HepG2 (cell line): Measurements from ENCODE around the gene PPP1R18. TPM values are rescaled to one million over a fixed set of nuclear protein-coding genes. Genes with fewer than 3 reads are reported as not detected.

Experiments
- CEBPB ChIP-seq: IDR thresholded peaks from 2 replicates; pipeline ENCODE4 v1.6.1; 2011; ENCODE audit warnings: low read depth, low read length, improper control_type of control experiment, borderline replicate concordance
- FOXJ3 ChIP-seq: sonication (generic); formaldehyde crosslinking; IDR thresholded peaks from 2 replicates; pipeline ENCODE4 v1.4.0; 2020; ENCODE audit warnings: missing genetic modification reagents, mild to moderate bottlenecking, borderline replicate concordance
- IRF1 ChIP-seq: sonication (generic); formaldehyde crosslinking; IDR thresholded peaks from 2 replicates; pipeline ENCODE4 v1.4.0; 2020; ENCODE audit warnings: low read depth, mild to moderate bottlenecking, missing genetic modification reagents
- KDM6A ChIP-seq: IDR thresholded peaks from 2 replicates; pipeline ENCODE4 v1.6.1; 2016; ENCODE audit warnings: low read depth
- MED1 ChIP-seq: sonication (generic); formaldehyde crosslinking; IDR thresholded peaks from 2 replicates; pipeline ENCODE4 v1.4.0; 2020; ENCODE audit warnings: missing genetic modification reagents
- MXD4 ChIP-seq: IDR thresholded peaks from 2 replicates; pipeline ENCODE4 v1.6.1; 2016; ENCODE audit warnings: mild to moderate bottlenecking, missing biosample characterization, missing genetic modification reagents
- SMAD3 ChIP-seq: sonication (generic); formaldehyde crosslinking; IDR thresholded peaks from 2 replicates; pipeline ENCODE4 v1.4.0; 2020; ENCODE audit warnings: missing genetic modification reagents
- ZC3H4 ChIP-seq: sonication (generic); formaldehyde crosslinking; IDR thresholded peaks from 2 replicates; pipeline ENCODE4 v1.4.0; 2020; ENCODE audit warnings: missing genetic modification reagents, borderline replicate concordance
- ZNF232 ChIP-seq: sonication (generic); formaldehyde crosslinking; IDR thresholded peaks from 2 replicates; pipeline ENCODE4 v1.4.0; 2020; ENCODE audit warnings: missing genetic modification reagents, borderline replicate concordance
- ZNF274 ChIP-seq: sonication (generic); formaldehyde crosslinking; IDR thresholded peaks from 2 replicates; pipeline ENCODE4 v1.5.1; 2020; ENCODE audit warnings: mild to moderate bottlenecking, missing genetic modification reagents
- ZNF318 ChIP-seq: sonication (generic); formaldehyde crosslinking; IDR thresholded peaks from 2 replicates; pipeline ENCODE4 v1.4.0; 2020; ENCODE audit warnings: mild to moderate bottlenecking, missing genetic modification reagents
- ZNF333 ChIP-seq: sonication (generic); formaldehyde crosslinking; IDR thresholded peaks from 2 replicates; pipeline ENCODE4 v1.4.0; 2020; ENCODE audit warnings: mild to moderate bottlenecking, missing genetic modification reagents, borderline replicate concordance
- ZNF33B ChIP-seq: sonication (generic); formaldehyde crosslinking; IDR thresholded peaks from 2 replicates; pipeline ENCODE4 v1.5.1; 2020; ENCODE audit warnings: mild to moderate bottlenecking, missing genetic modification reagents
- polyA plus RNA-seq, 8 experiments: library from polyadenylated mRNA; depleted of rRNA in 3 of 8; stranded (reverse) in 7 of 8; unstranded in 1 of 8; fragments of >200 nt; fragmentation: Illumina TruSeq in 4 of 8; extraction: Trizol in 4 of 8; gene quantifications; 2 replicates each; pipeline versions ENCODE4 v1.2.1 to v1.2.3, GENCODE V29; 2011 to 2016; ENCODE audit warnings: low read depth in 4 of 8, missing spikeins in 1 of 8, mixed read lengths in 1 of 8; ENCODE audit not compliant: insufficient read depth in 1 of 8
- total RNA-seq, 5 experiments: library from RNA; depleted of rRNA; stranded (reverse); fragments of >200 nt; fragmentation: Illumina TruSeq; extraction: Trizol; gene quantifications; 2 replicates each; pipeline ENCODE4 v1.2.3, GENCODE V29; 2016; ENCODE audit warnings: low read depth in 1 of 5
- TF ChIP-seq, protein P1 (sequence below): IDR thresholded peaks from 2 replicates; pipeline ENCODE4 v1.6.1; 2016
- TF ChIP-seq, protein P2 (sequence below): sonication (generic); formaldehyde crosslinking; IDR thresholded peaks from 2 replicates; pipeline ENCODE4 v1.4.0; 2020; ENCODE audit warnings: missing genetic modification reagents

Gene PPP1R18
- total and polyA plus RNA-seq, 2 of the 13 experiments (the other 11 are each of a cell fraction or from before 2014, with no cell fraction given): 4.9 to 9.2 TPM

DNA sequence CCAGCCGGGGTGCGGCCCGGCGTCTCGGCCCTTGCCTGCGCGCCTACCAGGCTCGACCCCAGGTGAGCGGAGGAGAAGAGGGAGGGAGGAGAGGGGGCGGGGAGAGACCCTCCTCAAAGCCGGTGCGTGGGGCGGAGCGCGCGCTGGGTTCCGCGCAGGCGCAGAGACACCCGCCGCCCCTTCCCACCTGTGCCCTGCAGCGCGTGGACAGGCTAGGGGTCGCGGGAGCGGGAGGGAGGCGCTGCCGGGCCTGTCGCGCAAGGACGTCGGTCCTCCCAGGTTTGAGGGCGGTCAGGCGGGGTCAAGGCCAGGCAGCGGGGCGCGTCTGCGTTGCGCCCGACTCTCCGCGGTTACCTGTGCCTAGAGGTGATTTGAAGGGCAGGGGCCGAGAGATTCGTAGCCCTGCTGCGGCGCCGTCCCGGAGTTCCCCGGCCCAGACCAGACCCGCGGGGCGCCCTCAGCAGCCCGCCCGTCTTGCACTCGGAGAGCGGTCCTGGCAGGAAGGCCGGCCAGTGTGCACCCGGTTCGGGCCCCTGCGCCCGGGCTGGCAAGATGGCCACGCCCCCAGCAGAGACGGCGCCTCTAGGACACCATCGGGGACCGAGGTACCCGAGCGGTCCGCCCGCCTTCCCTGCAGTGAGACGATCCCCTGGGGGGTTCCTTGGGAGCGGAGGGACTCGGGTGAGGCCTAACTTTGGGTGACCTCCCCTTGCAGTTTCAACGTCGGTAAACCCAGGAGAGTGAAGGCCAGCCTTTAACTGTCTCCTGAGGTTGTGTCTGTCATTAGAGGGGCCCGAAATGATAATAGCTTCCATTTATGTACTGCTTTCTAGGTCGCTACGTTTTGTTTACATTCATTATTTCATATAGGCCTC is 39.0 kb downstream of the PPP1R18 start (continued):
- TF ChIP-seq ZNF318 (CRISPR knock-in tag) (peak; percentile 90), FOXJ3 (CRISPR knock-in tag) (peak; percentile 60; the same call in 1 of the 2 replicates), KDM6A (CRISPR knock-in tag) (no peak), ZNF33B (peak; percentile 99), ZC3H4 (CRISPR knock-in tag) (no peak), MXD4 (peak; percentile 92), SMAD3 (CRISPR knock-in tag) (peak; percentile 69; the same call in 1 of the 2 replicates), ZNF232 (peak; percentile 93), ZNF333 (CRISPR knock-in tag) (peak; percentile 98), CEBPB (no peak), ZNF274 (CRISPR knock-in tag) (peak; percentile 98), MED1 (CRISPR knock-in tag) (peak; percentile 90), IRF1 (0 out of 2 replicates have a peak, but pooled peaks have one; percentile 70)
- TF ChIP-seq, protein P1, sequence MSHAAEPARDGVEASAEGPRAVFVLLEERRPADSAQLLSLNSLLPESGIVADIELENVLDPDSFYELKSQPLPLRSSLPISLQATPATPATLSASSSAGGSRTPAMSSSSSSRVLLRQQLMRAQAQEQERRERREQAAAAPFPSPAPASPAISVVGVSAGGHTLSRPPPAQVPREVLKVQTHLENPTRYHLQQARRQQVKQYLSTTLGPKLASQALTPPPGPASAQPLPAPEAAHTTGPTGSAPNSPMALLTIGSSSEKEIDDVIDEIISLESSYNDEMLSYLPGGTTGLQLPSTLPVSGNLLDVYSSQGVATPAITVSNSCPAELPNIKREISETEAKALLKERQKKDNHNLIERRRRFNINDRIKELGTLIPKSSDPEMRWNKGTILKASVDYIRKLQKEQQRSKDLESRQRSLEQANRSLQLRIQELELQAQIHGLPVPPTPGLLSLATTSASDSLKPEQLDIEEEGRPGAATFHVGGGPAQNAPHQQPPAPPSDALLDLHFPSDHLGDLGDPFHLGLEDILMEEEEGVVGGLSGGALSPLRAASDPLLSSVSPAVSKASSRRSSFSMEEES: no peak
- TF ChIP-seq, protein P2, sequence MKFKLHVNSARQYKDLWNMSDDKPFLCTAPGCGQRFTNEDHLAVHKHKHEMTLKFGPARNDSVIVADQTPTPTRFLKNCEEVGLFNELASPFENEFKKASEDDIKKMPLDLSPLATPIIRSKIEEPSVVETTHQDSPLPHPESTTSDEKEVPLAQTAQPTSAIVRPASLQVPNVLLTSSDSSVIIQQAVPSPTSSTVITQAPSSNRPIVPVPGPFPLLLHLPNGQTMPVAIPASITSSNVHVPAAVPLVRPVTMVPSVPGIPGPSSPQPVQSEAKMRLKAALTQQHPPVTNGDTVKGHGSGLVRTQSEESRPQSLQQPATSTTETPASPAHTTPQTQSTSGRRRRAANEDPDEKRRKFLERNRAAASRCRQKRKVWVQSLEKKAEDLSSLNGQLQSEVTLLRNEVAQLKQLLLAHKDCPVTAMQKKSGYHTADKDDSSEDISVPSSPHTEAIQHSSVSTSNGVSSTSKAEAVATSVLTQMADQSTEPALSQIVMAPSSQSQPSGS (CRISPR knock-in tag): peak; percentile 85
